Forelimb muscle (tissue), 1 donor: ENCODE measurements around the gene CACFD1. TPM values are rescaled to one million over a fixed set of nuclear protein-coding genes. Genes with fewer than 3 reads are reported as not detected.

Experiments used
- DNase-seq: peaks from one replicate; pipeline ENCODE4 v3.0.0-alpha.2; 2013; ENCODE audit warnings: low read depth
- polyA plus RNA-seq: library from polyadenylated mRNA; unstranded; fragments of 120-200 nt; gene quantifications from one replicate; pipeline ENCODE4 v1.2.1, GENCODE V29; 2013; ENCODE audit not compliant: insufficient read length

Gene CACFD1
- polyA plus RNA-seq, 1 donor: 19.0 TPM

- DNase-seq: peak; percentile 40
Measured at GRCh38 chr9:133478851-133479711, 19.3 kb downstream of the CACFD1 start, which contains the start of gene SLC2A6. TSS of gene SLC2A6 (minus strand) at chr9:133479099. CDS start at chr9:133479059, 40 bp downstream.

DNA sequence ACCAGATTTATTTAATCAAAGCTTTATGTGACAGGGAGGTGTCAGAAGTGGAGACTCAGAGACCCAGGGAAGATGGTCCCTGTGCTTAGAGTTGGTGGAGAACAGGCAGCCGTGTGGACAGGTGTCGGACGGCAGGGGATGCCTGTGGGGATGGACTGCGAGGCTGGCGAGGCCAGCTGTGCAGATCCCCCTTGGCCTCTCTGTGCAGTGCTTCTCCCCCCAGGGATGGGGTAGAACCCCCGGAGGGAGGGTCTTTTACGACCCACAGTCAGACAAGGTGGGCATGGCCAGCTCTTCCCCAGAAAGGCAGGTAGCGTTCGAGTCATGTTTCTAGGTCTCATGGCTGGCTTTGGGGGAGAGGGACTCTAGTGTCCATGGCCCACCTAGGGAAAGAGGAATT, 23.8 kb downstream of the CACFD1 start:
- DNase-seq: no peak

DNA sequence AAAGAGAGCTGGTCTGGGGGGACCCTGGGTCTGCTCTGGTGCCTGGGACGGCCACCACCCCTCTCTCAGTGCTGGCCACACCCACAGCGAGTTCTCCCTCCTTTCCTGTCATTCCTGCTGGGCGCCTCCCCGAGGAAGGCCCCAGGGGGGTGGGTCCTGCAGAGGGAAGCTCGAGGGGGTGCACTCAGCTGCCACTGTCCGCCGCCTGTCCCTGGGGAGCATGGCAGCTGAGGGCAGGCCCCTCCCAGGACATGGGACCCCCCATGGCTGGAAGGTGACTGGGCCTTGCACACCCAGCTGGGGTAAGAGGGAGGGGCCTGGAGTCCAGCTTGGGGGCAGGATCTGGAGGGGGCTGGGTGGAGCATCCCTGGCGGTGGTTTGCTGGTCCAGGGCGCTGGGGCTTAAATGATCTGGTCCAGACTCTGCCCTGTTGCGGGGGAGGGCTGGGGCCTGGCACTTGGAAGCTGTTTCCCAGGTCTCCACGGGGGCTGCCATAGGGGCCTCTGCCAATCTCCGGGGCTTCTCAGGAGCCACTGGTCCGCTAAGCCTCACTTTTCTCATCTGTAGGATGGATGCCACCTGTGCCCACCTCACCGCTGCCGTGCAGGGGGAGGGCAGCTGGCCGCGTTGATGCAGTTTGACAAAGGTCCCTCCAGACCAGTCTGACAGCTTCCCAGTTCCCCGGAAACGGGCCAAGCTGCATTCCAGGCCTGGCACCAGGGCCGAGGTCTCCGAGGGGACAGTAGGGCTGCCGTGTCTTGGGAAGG, 25.1 kb downstream of the CACFD1 start:
- no peak for DNase-seq

- no peak for DNase-seq
Measured at GRCh38 chr9:133485531-133486260, 25.9 kb downstream of the CACFD1 start.

- no peak for DNase-seq
Measured at GRCh38 chr9:133487331-133487725, 27.6 kb downstream of the CACFD1 start.

DNA sequence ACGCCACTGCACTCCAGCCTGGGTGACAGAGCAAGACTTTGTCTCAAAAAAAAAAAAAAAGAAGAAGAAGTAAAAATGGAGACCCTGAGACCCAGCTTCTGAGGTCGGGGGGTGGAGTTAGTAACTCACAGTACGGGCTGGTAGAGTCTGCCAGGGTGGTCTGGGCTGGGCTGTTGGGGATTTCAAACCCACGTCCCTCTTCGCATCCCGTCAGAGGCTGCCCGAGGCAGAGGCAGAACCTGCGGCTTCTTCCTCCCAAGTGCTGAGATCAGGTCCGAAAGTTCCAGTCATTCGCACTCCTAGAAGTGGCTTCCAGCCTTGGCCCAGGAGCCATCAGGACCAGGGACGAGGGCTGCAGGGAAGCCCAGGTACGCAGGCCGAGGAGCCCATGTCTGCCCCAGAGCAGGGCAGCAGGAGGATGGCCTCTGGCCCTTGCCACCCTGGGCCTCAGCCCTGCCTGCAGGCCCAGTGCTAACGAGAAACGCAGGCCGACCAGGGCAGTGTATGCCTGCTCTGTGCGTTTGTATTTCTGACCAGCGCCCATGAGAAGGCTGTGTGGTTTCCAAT, 29.0 kb downstream of the CACFD1 start:
- DNase-seq: no peak

DNA sequence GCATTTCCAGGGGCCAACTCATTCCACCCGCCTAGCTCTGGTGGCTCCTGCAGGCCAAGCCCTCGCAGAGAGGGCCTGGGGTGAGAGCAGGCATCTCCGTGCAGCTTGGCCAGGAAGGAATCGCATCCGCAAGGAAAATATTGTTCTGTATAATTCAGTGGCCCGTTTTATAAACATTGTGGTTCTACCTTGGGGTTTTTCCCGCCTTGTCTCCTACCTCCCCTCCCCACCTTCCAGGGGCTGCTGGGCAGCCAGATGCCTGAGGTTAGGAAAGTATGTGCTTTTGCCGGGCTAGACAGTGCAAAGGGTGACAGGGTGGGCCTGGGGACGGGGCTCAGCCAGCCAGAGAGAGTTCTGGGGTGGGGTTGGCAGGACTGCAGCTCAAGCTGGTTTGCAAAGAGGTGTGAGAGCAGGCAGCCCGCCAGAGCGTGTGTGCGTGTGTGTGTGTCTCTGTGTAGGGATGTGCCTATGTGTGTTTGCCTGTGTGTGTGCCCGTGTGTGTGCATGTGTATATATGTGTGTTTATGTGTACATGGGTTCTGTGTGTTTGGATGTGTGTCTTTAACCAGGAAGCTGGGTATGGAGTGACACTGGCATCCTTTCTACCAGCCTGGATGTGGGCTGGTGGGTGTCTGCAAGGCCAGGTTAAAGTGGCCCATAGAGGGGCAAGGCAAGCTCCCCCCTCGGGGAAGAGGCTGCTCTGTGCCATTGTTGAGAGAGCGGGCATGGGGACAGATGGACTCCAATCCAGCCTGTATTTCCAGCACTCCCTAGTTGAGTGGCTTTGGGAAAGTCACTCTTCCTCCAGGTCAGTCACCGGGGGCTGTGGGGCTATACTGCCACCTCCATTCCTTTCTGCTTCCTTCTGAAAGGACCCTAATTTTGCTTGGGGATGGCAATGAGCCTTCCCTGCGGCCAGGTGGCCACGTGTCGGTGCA, 29.7 kb downstream of the CACFD1 start:
- DNase-seq: no peak

- DNase-seq: no peak
Measured at GRCh38 chr9:133490201-133490681, 30.5 kb downstream of the CACFD1 start.

- no peak for DNase-seq
Measured at GRCh38 chr9:133490865-133491655, 31.3 kb downstream of the CACFD1 start.

GRCh38 chr9:133491656-133491925, 31.8 kb downstream of the CACFD1 start:
- DNase-seq: no peak

GRCh38 chr9:133492061-133493021, 32.6 kb downstream of the CACFD1 start:
- no peak for DNase-seq

DNA sequence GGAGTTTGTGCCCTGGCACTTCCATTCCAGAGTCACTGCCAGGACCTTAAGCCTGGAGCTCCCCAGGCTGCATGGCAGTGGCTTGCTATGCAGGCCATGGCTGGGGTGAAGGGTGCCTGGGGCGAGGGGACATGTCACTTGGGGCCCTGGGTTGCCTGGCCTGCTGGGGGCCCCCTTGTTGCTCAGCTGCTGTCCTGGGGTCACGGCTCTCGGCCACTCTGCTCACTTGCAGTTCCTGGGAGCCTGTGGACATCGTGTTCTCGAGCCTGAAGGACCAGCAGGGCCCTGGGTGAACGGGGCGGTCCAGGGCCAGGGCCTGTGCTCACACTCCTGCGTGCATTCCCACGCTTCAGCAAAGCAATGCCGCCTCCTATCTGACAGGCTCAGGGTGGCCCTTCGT, 33.6 kb downstream of the CACFD1 start:
- no peak for DNase-seq

GRCh38 chr9:133493845-133494540, 34.2 kb downstream of the CACFD1 start:
- no peak for DNase-seq

GRCh38 chr9:133494636-133495326, 35.0 kb downstream of the CACFD1 start:
- DNase-seq: no peak

GRCh38 chr9:133495327-133496293, 35.8 kb downstream of the CACFD1 start:
- no peak for DNase-seq
